Activated CD8-positive, alpha-beta memory T cell treated with anti-CD3 and anti-CD28 coated beads for 4 hours (primary cell): ENCODE measurements around the gene SETX.

ENCODE experiments used
- DNase-seq, 2 donors: peaks; one replicate each; pipeline ENCODE4 v3.0.0-alpha.2; 2020; ENCODE audit warnings: low read depth in 2 of 2

The SETX gene

GRCh38 chr9:132283165-132283564, 71.6 kb downstream of the SETX start:
- DNase-seq, result no peak

DNA sequence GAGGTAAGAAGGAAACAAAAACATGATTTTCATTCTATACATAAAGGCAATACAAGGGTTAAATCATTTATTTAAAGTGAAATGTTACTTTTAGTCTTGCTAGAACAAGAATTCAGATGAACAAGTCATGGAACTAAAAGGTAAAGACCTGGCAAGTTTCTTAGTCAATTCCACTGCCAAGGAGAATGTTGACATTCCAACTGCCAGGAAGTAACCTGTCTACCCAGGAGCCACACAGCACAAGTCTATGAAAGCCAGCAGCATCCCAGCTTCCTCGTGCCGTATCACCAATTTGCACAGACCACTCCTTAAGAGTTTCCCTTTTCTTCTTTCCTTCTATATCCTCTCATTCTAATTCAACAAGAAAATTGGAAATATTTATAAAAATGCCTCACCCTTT, 79.9 kb downstream of the SETX start:
- DNase-seq, result no peak

- DNase-seq, result peak in 1 of 2 donors; percentile 36
Measured at GRCh38 chr9:132269704-132270516, 84.9 kb downstream of the SETX start.

GRCh38 chr9:132268725-132269352, 85.9 kb downstream of the SETX start:
- DNase-seq, result peak; percentile 35 to 42

DNA sequence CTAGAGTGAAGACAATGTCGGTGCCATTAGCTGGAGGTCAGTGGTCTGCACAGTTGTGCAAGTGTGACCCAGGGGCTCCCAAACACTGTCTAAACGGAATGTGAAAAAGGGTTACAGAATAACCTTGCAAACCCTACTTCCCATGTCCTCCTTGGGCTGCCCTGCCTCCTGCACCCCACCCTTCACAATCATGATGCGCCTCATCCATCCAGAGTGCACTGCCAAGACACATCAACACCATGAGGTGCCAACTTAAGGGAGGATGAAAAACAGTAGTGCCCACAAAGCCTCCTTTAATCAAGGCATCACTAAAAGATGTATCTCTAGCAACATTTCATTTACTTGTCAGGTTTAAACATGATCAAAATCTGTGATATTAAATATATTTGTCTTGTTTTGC, 87.1 kb downstream of the SETX start:
- no peak for DNase-seq

DNA sequence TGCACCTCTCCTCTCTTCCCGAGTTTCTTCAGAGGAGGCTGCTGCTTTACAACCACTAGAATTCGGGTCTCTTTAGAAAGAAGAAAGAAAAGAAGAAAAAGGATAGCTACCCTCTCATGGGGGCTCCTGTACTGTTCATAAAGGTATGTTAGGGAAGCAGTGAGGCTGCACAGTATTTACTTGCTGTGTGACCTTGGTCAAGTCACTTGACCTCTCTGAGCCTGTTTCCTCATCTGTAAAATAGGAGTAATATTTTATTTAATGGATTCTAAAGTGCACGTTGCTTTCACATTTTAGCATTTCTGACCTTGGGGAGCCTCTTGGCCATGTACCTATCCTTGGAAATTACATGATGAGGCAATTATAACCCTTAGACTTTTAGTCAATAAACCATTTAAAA, 88.8 kb downstream of the SETX start:
- DNase-seq, result no peak

- DNase-seq, result no peak
Measured at GRCh38 chr9:132260846-132261245, 93.9 kb downstream of the SETX start.

DNA sequence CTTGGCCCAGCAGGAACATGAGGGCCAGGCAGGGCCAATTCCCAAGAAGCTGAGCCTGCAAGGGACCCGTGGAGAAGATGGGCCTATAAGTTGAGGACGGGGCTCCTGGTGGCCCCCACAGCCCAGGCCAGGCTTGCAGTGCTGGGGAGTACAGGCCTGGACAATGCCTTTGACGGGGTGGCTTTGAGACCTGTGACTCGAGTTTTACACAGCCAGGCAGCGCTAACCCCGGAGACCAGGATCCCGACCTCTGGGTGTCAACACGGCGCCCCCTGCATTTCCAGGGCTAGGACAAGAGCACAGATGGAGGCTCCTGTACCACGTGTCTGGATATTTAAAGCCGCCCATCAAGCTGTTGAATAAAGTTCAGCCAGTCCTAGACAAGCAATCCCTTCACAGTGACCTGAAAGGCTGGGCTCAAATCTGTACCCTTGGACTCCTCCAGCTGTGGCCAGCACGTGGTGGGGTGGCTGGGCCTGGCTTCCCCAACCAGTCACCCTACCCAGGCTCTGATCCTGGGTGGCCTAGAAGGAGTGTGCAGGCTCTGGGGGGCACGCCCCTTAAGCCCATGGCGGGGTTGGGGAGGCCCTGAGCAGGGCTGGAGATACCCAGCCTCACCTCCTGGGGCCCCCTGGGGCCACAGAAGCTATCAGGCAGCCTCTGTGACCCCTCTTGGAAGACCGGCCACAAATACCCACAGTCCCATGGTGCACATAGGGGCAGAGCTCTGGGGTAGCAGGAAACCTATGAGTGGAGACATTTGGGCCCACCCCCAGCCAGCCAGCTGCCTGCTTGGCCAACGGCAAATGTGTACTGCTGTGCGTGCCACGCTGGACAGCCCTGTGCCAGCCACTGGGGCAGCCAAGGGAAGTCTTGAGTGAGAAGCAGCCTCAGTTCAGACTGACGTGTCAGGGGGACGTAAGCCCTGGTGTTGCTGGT, 104.2 kb downstream of the SETX start:
- DNase-seq, result no peak

DNA sequence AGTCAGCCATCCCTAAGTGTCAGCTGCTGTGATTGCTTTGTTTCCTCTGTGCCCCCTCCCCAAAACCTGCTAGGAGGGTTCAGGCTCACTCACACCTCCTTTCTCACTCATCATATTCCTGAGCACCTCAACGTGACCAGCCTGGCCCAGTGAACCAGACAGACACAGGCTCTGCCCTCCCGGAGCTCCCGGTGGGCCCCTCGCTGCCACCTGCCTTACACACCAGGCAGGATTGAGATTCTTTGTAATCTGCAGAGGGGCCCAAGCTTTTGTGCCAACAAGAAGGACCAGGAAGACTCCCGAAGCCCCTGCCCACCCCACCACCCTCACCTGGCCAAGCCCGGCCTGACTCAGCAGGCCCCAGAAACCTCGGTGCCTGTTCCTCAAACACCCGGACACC, 105.1 kb downstream of the SETX start:
- DNase-seq, result no peak

DNA sequence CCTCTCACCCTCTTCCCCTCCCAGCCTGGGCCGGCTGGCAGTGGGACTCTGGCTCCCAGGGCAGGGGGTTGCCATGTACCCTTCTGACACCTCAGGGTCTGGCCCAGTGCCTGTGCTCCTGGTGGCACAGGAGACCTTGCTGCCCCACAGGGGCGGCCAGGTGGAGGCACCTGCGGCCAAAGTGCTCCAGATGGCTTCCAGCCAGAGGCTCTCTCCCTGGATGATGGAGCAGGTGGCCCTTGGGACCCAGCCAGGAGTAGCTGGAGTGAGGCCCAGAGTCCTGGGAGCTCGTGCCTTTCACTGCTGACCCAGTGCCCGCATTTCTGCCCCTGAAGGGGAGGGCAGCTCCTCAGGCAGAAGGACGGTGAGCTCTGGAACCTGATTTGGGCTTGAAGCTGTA, 105.7 kb downstream of the SETX start:
- no peak for DNase-seq

GRCh38 chr9:132247942-132248341, 106.8 kb downstream of the SETX start:
- DNase-seq, result no peak

- no peak for DNase-seq
Measured at GRCh38 chr9:132245465-132245864, 109.3 kb downstream of the SETX start.

DNA sequence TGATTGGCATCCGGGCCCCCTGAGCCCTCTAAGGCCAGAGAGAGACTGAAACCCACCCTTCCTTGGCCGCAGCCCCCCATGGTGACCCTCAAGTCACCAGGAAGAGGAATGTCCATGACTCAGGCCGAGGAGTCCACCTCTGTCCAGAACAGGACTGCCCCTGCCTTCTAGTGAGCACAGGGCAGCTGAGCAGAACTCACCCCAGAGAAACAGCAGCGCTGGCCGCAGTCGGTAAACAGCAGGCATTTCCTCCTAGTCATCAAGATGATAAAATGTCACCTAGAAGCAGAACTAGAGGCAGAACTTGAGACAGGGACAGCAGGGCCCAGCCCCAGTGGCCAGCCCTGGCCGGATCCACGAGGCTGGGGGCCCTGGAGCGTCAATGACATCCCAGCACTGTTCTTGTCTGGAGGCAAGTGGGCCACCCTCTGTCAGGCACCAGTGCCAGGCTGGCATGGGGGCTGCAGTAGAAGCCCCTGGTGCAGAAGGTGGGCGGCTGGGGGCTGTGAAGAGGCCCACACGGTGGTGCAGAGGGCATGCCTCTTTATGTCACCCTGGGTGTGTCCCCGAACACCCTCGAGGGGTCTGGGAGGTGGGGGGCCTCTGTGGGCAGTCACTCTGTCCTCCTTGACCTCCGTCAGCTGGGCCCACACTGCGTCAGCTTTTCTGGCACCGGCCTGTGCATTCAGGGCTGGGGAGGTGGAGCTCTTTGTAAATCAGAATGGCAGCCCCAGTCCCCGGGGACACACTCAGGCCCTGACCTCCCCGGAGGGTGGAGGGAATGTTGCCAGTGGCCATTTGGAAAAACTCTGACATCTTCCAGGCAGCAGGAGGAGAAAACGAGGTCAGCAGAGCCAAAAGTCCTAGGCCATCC, 110.0 kb downstream of the SETX start:
- DNase-seq, result no peak

DNA sequence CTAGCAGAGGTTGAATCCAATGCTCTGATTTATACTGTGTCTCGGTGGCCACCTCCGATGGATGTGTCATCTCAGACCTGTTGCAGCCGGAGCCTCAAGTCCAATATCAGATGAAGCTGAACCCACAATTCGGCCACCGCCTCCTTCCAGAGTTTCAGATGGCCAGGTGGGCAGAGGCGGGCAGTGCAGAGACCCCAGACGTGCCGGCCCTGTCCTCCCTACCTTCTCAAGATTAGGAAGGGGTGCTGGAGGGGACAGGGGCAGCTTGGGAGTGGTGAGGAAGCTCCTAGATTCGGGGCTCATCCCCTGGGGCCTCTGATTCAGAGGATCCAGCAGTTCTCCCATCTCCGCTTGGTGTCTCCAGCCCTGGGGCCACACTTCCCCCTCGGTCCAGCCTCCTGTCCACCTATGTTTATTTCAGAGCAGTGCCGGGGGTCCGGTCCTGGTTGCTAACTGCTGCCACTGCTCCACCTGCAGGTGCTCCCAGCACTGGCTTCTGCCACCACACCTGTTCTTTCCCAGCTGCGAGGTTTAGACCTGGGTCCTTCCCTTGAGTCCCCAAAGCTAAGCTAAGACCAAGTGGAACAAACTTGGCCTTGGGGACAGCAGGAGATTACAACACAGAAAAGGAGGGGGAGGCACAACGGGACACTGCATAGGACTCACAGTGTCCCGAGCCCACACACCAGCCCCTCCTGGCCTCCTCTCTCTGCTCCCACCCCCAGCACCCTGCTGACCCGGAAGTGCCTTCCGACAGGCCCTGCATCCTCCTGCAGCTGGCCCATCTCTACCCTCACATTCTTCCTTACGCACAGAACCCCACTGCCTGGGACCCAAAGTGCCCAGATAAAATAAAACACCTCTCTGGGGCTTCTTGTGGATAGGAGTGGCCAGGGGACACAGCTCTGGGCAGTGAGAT, 111.4 kb downstream of the SETX start:
- no peak for DNase-seq

- DNase-seq, result no peak
Measured at GRCh38 chr9:132242621-132243155, 112.1 kb downstream of the SETX start.

DNA sequence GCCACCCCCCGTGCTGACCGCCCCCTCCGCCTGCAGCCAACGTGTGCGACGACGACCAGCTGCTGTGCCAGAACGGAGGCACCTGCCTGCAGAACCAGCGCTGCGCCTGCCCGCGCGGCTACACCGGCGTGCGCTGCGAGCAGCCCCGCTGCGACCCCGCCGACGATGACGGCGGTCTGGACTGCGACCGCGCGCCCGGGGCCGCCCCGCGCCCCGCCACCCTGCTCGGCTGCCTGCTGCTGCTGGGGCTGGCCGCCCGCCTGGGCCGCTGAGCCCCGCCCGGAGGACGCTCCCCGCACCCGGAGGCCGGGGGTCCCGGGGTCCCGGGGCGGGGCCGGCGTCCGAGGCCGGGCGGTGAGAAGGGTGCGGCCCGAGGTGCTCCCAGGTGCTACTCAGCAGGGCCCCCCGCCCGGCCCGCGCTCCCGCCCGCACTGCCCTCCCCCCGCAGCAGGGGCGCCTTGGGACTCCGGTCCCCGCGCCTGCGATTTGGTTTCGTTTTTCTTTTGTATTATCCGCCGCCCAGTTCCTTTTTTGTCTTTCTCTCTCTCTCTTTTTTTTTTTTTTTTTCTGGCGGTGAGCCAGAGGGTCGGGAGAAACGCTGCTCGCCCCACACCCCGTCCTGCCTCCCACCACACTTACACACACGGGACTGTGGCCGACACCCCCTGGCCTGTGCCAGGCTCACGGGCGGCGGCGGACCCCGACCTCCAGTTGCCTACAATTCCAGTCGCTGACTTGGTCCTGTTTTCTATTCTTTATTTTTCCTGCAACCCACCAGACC, 112.8 kb downstream of the SETX start:
- DNase-seq, result peak; percentile 28 to 38

DNA sequence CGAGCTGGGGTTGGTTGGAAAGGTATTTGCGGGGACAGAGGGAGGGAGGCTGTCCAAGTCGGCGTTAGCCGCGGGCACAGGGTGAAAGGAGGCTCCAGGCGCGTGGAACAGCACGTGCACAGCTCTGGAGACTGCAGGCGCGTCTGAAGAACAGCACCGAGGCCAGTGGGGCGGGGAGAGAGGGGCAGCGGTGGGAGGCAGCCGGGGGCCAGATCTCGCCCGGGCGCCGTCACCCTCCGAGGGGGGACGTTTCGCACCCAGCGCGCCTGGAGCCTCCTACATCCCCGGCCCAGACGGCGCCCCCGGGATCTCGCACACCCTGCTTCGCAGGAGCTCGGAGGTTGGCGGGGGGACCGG, 113.3 kb downstream of the SETX start:
- DNase-seq, result no peak

GRCh38 chr9:132240841-132241482, 113.8 kb downstream of the SETX start:
- peak; percentile 99 for DNase-seq
